IMR-90 (cell line): ENCODE results near the gene MRPL33. TPM values are rescaled to one million over a fixed set of nuclear protein-coding genes. Genes with fewer than 3 reads are reported as not detected.
A peak's percentile ranks its signal among the peaks of the same experiment; 100 is the strongest.

Experiments used
- ATAC-seq: fragments of 200-7000 bp; cut with Tn5 transposase; 2 replicates; pipeline ENCODE4 v1.9.1; 2020; ENCODE audit warnings: low read depth, mild to moderate bottlenecking, moderate library complexity
- BruUV-seq: library from RNA; stranded (reverse); fragments of 400-500 nt; replicated peaks from 2 replicates; lab custom pipeline; 2021; lab: Mats Ljungman, UMichigan
- CTCF ChIA-PET: fragments of 300-600 bp; formaldehyde crosslinking; extraction: SDS; loops from one replicate; lab custom pipeline; 2021; ENCODE audit warnings: antibody characterized with exemption; lab: Yijun Ruan, JAX
- POLR2A ChIA-PET: fragments of 300-600 bp; sonication (Branson Sonifier 250); formaldehyde crosslinking; loops from one replicate; lab custom pipeline; 2022; ENCODE audit warnings: antibody characterized with exemption; ENCODE audit not compliant: unreplicated experiment; lab: Charles Lee
- DNase-seq: peaks from one replicate; pipeline ENCODE4 v3.0.0; 2013
- H2AFZ ChIP-seq: replicated peaks from 2 replicates; pipeline ENCODE3; 2013; ENCODE audit warnings: low read length, mild to moderate bottlenecking; ENCODE audit not compliant: poor library complexity
- H2AK5ac ChIP-seq: 2 replicates; pipeline ENCODE4 v1.6.1; 2013; ENCODE audit warnings: low read depth, low read length, inconsistent platforms
- H2AK9ac ChIP-seq: replicated peaks from 2 replicates; pipeline ENCODE3; 2013; ENCODE audit warnings: mild to moderate bottlenecking, low read depth, low read length, moderate library complexity; ENCODE audit not compliant: poor library complexity
- H2BK120ac ChIP-seq: 2 replicates; pipeline ENCODE4 v1.6.1; 2013; ENCODE audit warnings: low read depth, low read length, inconsistent platforms
- H2BK15ac ChIP-seq: 3 replicates; pipeline ENCODE4 v1.6.1; 2013; ENCODE audit warnings: low read depth, low read length, inconsistent platforms
- H2BK20ac ChIP-seq: 2 replicates; pipeline ENCODE4 v1.6.1; 2013; ENCODE audit warnings: low read depth, mild to moderate bottlenecking, inconsistent platforms, low read length, moderate library complexity
- H2BK5ac ChIP-seq: 2 replicates; pipeline ENCODE4 v1.6.1; 2013; ENCODE audit warnings: mild to moderate bottlenecking, low read depth, low read length, inconsistent platforms; ENCODE audit not compliant: poor library complexity, severe bottlenecking
- H3K14ac ChIP-seq: replicated peaks from 2 replicates; pipeline ENCODE4 v1.6.1; 2013; ENCODE audit warnings: low read depth, low read length, inconsistent platforms
- H3K18ac ChIP-seq: 2 replicates; pipeline ENCODE4 v1.6.1; 2013; ENCODE audit warnings: low read depth, low read length, control low read depth
- H3K23ac ChIP-seq: 2 replicates; pipeline ENCODE4 v1.6.1; 2013; ENCODE audit warnings: low read depth, low read length, inconsistent platforms
- H3K27ac ChIP-seq: 2 replicates; pipeline ENCODE4 v1.5.1; 2013; ENCODE audit warnings: mild to moderate bottlenecking, control low read depth, low read length; ENCODE audit not compliant: insufficient read depth
- H3K27me3 ChIP-seq: 2 replicates; pipeline ENCODE4 v1.6.1; 2013; ENCODE audit warnings: low read length; ENCODE audit not compliant: control insufficient read depth, insufficient read depth
- H3K36me3 ChIP-seq: 2 replicates; pipeline ENCODE4 v1.6.1; 2013; ENCODE audit warnings: low read length, mixed read lengths; ENCODE audit not compliant: control insufficient read depth, insufficient read depth
- H3K4ac ChIP-seq: 2 replicates; pipeline ENCODE4 v1.6.1; 2013; ENCODE audit warnings: low read depth, low read length, inconsistent platforms
- H3K4me1 ChIP-seq: 2 replicates; pipeline ENCODE4 v1.6.1; 2013; ENCODE audit warnings: low read length, mixed read lengths; ENCODE audit not compliant: control insufficient read depth, insufficient read depth
- H3K4me2 ChIP-seq: 2 replicates; pipeline ENCODE4 v1.6.1; 2013; ENCODE audit warnings: low read depth, mild to moderate bottlenecking, control low read depth, low read length, moderate library complexity
- H3K4me3 ChIP-seq: 2 replicates; pipeline ENCODE4 v1.5.1; 2013; ENCODE audit warnings: low read depth, mild to moderate bottlenecking, control low read depth, low read length, moderate library complexity; ENCODE audit not compliant: insufficient read depth
- H3K56ac ChIP-seq: 2 replicates; pipeline ENCODE4 v1.6.1; 2013; ENCODE audit warnings: low read length, inconsistent platforms; ENCODE audit not compliant: insufficient read depth; ENCODE audit errors: extremely low read depth
- H3K79me1 ChIP-seq, 2 experiments: 2 replicates each; pipeline ENCODE4 v1.6.1; 2013; ENCODE audit warnings: low read length in 2 of 2, inconsistent platforms in 1 of 2, low read depth in 1 of 2
- H3K9ac ChIP-seq: 2 replicates; pipeline ENCODE4 v1.6.1; 2013; ENCODE audit warnings: low read depth, low read length, control low read depth
- H3K9me1 ChIP-seq: 2 replicates; pipeline ENCODE4 v1.6.1; 2013; ENCODE audit warnings: low read length, inconsistent platforms; ENCODE audit not compliant: insufficient read depth
- H3K9me3 ChIP-seq: 2 replicates; pipeline ENCODE4 v1.6.1; 2013; ENCODE audit warnings: low read length; ENCODE audit not compliant: control insufficient read depth, insufficient read depth
- H4K20me1 ChIP-seq: 2 replicates; pipeline ENCODE4 v1.6.1; 2013; ENCODE audit warnings: low read length, inconsistent platforms; ENCODE audit not compliant: insufficient read depth
- H4K5ac ChIP-seq: 2 replicates; pipeline ENCODE4 v1.6.1; 2013; ENCODE audit warnings: mild to moderate bottlenecking, low read depth, low read length, control low read depth
- H4K8ac ChIP-seq, 2 experiments: 2 replicates each; pipeline ENCODE4 v1.6.1; 2013; ENCODE audit warnings: low read depth in 2 of 2, low read length in 2 of 2, control low read depth in 1 of 2, inconsistent platforms in 1 of 2
- H4K91ac ChIP-seq: 2 replicates; pipeline ENCODE4 v1.6.1; 2013; ENCODE audit warnings: low read depth, low read length, inconsistent platforms; ENCODE audit not compliant: insufficient read depth
- BHLHE40 ChIP-seq: fragments of 150-350 bp; IDR thresholded peaks from 2 replicates; pipeline ENCODE4 v1.6.1; 2016; ENCODE audit warnings: mild to moderate bottlenecking, low read depth, low read length
- CEBPB ChIP-seq: IDR thresholded peaks from 2 replicates; pipeline ENCODE4 v1.6.1; 2012; ENCODE audit warnings: low read depth, low read length, improper control_type of control experiment
- CHD1 ChIP-seq: IDR thresholded peaks from 2 replicates; pipeline ENCODE4 v1.6.1; 2012; ENCODE audit warnings: low read depth, low read length, improper control_type of control experiment
- CTCF ChIP-seq: conservative IDR thresholded peaks from 2 replicates; pipeline ENCODE4 v1.5.1; 2012; ENCODE audit warnings: mild to moderate bottlenecking, low read depth, low read length, improper control_type of control experiment
- ELK1 ChIP-seq: fragments of 150-350 bp; IDR thresholded peaks from 2 replicates; pipeline ENCODE4 v1.6.1; 2016; ENCODE audit warnings: low read depth, mild to moderate bottlenecking, low read length, moderate library complexity, borderline replicate concordance
- FOS ChIP-seq: fragments of 150-350 bp; IDR thresholded peaks from 2 replicates; pipeline ENCODE4 v1.6.1; 2016; ENCODE audit warnings: low read depth, low read length
- MAFK ChIP-seq: IDR thresholded peaks from 2 replicates; pipeline ENCODE4 v1.6.1; 2012; ENCODE audit warnings: low read depth, low read length, improper control_type of control experiment
- MAZ ChIP-seq: IDR thresholded peaks from 2 replicates; pipeline ENCODE4 v1.6.1; 2012; ENCODE audit warnings: low read depth, mild to moderate bottlenecking, low read length, improper control_type of control experiment, moderate library complexity, borderline replicate concordance
- MXI1 ChIP-seq: IDR thresholded peaks from 2 replicates; pipeline ENCODE4 v1.6.1; 2012; ENCODE audit warnings: low read depth, mild to moderate bottlenecking, low read length, moderate library complexity, borderline replicate concordance
- NFE2L2 ChIP-seq: fragments of 150-350 bp; IDR thresholded peaks from 2 replicates; pipeline ENCODE4 v1.6.1; 2016; ENCODE audit warnings: low read depth, mild to moderate bottlenecking, low read length
- POLR2A ChIP-seq: IDR thresholded peaks from 2 replicates; pipeline ENCODE4 v1.6.1; 2012; ENCODE audit warnings: mild to moderate bottlenecking, low read depth, low read length
- RAD21 ChIP-seq: IDR thresholded peaks from 2 replicates; pipeline ENCODE4 v1.6.1; 2012; ENCODE audit warnings: low read length, improper control_type of control experiment
- RCOR1 ChIP-seq: IDR thresholded peaks from 2 replicates; pipeline ENCODE4 v1.6.1; 2012; ENCODE audit warnings: mild to moderate bottlenecking, low read length, improper control_type of control experiment; ENCODE audit not compliant: insufficient replicate concordance
- RFX5 ChIP-seq: IDR thresholded peaks from 2 replicates; pipeline ENCODE4 v1.8.0; 2012; ENCODE audit warnings: low read depth, mild to moderate bottlenecking, low read length, moderate library complexity
- SMC3 ChIP-seq: fragments of 150-350 bp; IDR thresholded peaks from 2 replicates; pipeline ENCODE4 v1.6.1; 2016; ENCODE audit warnings: low read depth, mild to moderate bottlenecking, antibody characterized with exemption, low read length, moderate library complexity
- USF2 ChIP-seq: fragments of 150-350 bp; IDR thresholded peaks from 2 replicates; pipeline ENCODE4 v1.6.1; 2017; ENCODE audit warnings: mild to moderate bottlenecking, antibody characterized with exemption, low read length, low read depth
- WGBS, 2 experiments: methylation state at CpG; one replicate each; pipeline versions ENCODE4 v1.1.5 to v1.1.7; 2013; ENCODE audit warnings: missing lambda C conversion rate in 2 of 2; ENCODE audit not compliant: insufficient read length in 1 of 2; ENCODE audit errors: extremely low coverage in 2 of 2; 5-methylcytosine and 5-hydroxymethylcytosine counted together
- dilution Hi-C: fragments of 300-500 bp; cut with HindIII; formaldehyde crosslinking; loops from one replicate; pipeline ENCODE4 v1.14.3; 2018; ENCODE audit warnings: low sequenced_read_pairs; ENCODE audit not compliant: unreplicated experiment
- in situ Hi-C: fragments of 300-500 bp; cut with MboI; formaldehyde crosslinking; loops from 3 replicates; pipeline ENCODE4 v1.14.3; 2019; ENCODE audit warnings: low sequenced_read_pairs, inconsistent platforms, mixed read lengths
- intact Hi-C: fragments of 100-400 bp; cut with micrococcal nuclease; formaldehyde crosslinking; loops from 2 replicates; pipeline ENCODE4 v1.10.0; 2022
- polyA plus RNA-seq, 3 experiments: library from polyadenylated mRNA; depleted of rRNA; stranded (reverse); fragments of >200 nt; gene quantifications; 2 replicates each; pipeline ENCODE4 v1.2.3, GENCODE V29; 2012; ENCODE audit warnings: low replicate concordance in 1 of 3
- total RNA-seq: library from RNA; depleted of rRNA; stranded (reverse); fragments of >200 nt; gene quantifications from 2 replicates; pipeline ENCODE4 v1.2.3, GENCODE V29; 2012

MRPL33 gene
- total and polyA plus RNA-seq, 2 of the 4 experiments (the other 2 are of a cell fraction), result 13.3 to 101 TPM

DNA sequence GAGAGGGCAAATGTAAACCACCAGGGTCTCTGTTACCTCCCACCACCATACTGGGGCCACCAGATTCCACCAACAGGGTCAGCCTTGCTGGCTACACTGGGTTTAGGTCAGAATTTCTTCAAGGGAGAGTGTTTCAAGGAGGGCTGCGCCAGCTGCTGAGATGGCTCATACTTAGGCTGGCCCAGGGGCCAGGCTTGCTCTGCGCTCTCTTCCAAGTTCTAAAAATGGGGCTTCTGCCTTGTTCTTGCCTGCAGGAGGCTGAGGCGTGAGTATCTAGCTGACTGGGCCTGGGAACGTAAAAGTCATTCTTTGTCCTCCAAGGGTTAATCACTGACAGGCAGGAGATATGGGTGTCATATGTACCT, 28.1 kb downstream of the MRPL33 start:
- peak; percentile 73 for ATAC-seq
- Histone ChIP-seq H2BK15ac (peak overlapping the region; percentile 88), H2AK5ac (peak overlapping the region; percentile 98), H2BK20ac (peak overlapping the region; percentile 99), H3K18ac (peak overlapping the region; percentile 93), H3K56ac (peak overlapping the region; percentile 99), H3K27ac (peak overlapping the region; percentile 93), H2AK9ac (peak overlapping the region; percentile 91), H3K23ac (peak overlapping the region; percentile 96), H2AFZ (peak overlapping the region; percentile 66), H2BK120ac (peak overlapping the region; percentile 98), H3K9ac (peak overlapping the region; percentile 85), H2BK5ac (peak overlapping the region; percentile 100), H4K20me1 (no peaks in the 10 kb centered on the region), H4K91ac (peak overlapping the region; percentile 99), H3K36me3 (no peaks in the 10 kb centered on the region), H3K9me3 (no peaks in the 10 kb centered on the region), H3K4ac (peak overlapping the region; percentile 99), H4K5ac (peak overlapping the region; percentile 92), H3K14ac (peak overlapping the region; percentile 97), H3K79me1 (peaks cover 17 to 73% of the 10 kb centered on the region in 2 experiments; a peak in 3 of 4 replicates), H3K4me2 (peak overlapping the region; percentile 38), H3K4me3 (no peak overlapping the region), H3K9me1 (peaks cover 49% of the 10 kb centered on the region), H3K27me3 (no peaks in the 10 kb centered on the region), H4K8ac (peak overlapping the region; percentile 56 to 99), H3K4me1 (peaks cover 48% of the 10 kb centered on the region)
- dilution Hi-C loops (no loop called here), intact Hi-C loops (loop anchor here (1.0 to 5.0 kb wide), 3 partner anchors 27 to 593 kb away; partner anchors contain the start of gene FOSL2), in situ Hi-C loops (no loop called here)
- BruUV-seq, result no TSS peak
- CTCF ChIA-PET, result interaction anchor here (1.0 to 1.1 kb wide), 2 partner anchors 9 to 76 kb away, joined by 3 to 5 read pairs; no protein-coding TSS in a partner anchor
- no peak for DNase-seq
- POLR2A ChIA-PET, result interaction anchor here (0.5 kb wide), 1 partner anchor 584 kb away, joined by 9 read pairs; no protein-coding TSS in a partner anchor
- no peak for TF ChIP-seq CTCF
- peak; percentile 30 for TF ChIP-seq RAD21
- no peak for TF ChIP-seq POLR2A
- no peak for TF ChIP-seq RCOR1
- no peak for TF ChIP-seq MAZ
- TF ChIP-seq SMC3, result 0 out of 2 replicates have a peak, but pooled peaks have one; percentile 1
- TF ChIP-seq NFE2L2, result no peak
- no peak for TF ChIP-seq BHLHE40
- TF ChIP-seq CEBPB, result no peak
- no peak for TF ChIP-seq CHD1
- TF ChIP-seq FOS, result no peak
- TF ChIP-seq MXI1, result no peak
- TF ChIP-seq MAFK, result no peak
- TF ChIP-seq RFX5, result no peak
- TF ChIP-seq ELK1, result no peak
- no peak for TF ChIP-seq USF2
- WGBS, 2 experiments, result 6% methylated on average over 4 of the region's 4 CpGs; no CpG with 5 or more reads in 1 of the 2 experiments
